NT2/D1 (cell line): Measurements from ENCODE around the gene FBXW4.

ENCODE experiments used
- DNase-seq: peaks from one replicate; pipeline ENCODE4 v3.0.0-alpha.2; 2011; ENCODE audit warnings: low read depth, low spot score
- H3K27me3 ChIP-seq: 2 replicates; pipeline ENCODE4 v1.6.0; 2011; ENCODE audit warnings: mild to moderate bottlenecking; ENCODE audit not compliant: insufficient read length, insufficient read depth
- H3K36me3 ChIP-seq: 2 replicates; pipeline ENCODE4 v1.6.1; 2011; ENCODE audit warnings: mild to moderate bottlenecking, low read length, mixed read lengths; ENCODE audit not compliant: insufficient read depth, insufficient read length
- H3K4me1 ChIP-seq: 2 replicates; pipeline ENCODE4 v1.5.1; 2011; ENCODE audit not compliant: insufficient read depth, insufficient read length
- H3K4me3 ChIP-seq: 2 replicates; pipeline ENCODE4 v1.5.1; 2011; ENCODE audit warnings: low read depth; ENCODE audit not compliant: insufficient read length
- H3K9ac ChIP-seq: 2 replicates; pipeline ENCODE4 v1.6.0; 2011; ENCODE audit warnings: low read depth; ENCODE audit not compliant: insufficient read length
- H3K9me3 ChIP-seq: 2 replicates; pipeline ENCODE4 v1.5.1; 2011; ENCODE audit warnings: mild to moderate bottlenecking, low read length; ENCODE audit not compliant: insufficient read depth
- SUZ12 ChIP-seq: IDR thresholded peaks from 2 replicates; pipeline ENCODE4 v1.6.1; 2011; ENCODE audit not compliant: insufficient read length, insufficient read depth; ENCODE audit errors: extremely low read depth
- YY1 ChIP-seq: IDR thresholded peaks from 2 replicates; pipeline ENCODE4 v1.6.1; 2011; ENCODE audit not compliant: insufficient read length, insufficient read depth
- ZNF274 ChIP-seq: IDR thresholded peaks from 2 replicates; pipeline ENCODE4 v1.6.1; 2011; ENCODE audit warnings: mild to moderate bottlenecking, low read depth, low read length

The FBXW4 gene

GRCh38 chr10:101579516-101579870 lies 115.5 kb downstream of the FBXW4 start:
- Histone ChIP-seq H3K36me3 (peaks cover 69% of the 10 kb centered on the region), H3K9ac (no peak overlapping the region), H3K9me3 (no peaks in the 10 kb centered on the region), H3K4me3 (no peak overlapping the region), H3K4me1 (peaks cover 2% of the 10 kb centered on the region), H3K27me3 (no peaks in the 10 kb centered on the region)
- DNase-seq, result no peak
- TF ChIP-seq SUZ12, result no peak
- TF ChIP-seq YY1, result no peak
- no peak for TF ChIP-seq ZNF274

DNA sequence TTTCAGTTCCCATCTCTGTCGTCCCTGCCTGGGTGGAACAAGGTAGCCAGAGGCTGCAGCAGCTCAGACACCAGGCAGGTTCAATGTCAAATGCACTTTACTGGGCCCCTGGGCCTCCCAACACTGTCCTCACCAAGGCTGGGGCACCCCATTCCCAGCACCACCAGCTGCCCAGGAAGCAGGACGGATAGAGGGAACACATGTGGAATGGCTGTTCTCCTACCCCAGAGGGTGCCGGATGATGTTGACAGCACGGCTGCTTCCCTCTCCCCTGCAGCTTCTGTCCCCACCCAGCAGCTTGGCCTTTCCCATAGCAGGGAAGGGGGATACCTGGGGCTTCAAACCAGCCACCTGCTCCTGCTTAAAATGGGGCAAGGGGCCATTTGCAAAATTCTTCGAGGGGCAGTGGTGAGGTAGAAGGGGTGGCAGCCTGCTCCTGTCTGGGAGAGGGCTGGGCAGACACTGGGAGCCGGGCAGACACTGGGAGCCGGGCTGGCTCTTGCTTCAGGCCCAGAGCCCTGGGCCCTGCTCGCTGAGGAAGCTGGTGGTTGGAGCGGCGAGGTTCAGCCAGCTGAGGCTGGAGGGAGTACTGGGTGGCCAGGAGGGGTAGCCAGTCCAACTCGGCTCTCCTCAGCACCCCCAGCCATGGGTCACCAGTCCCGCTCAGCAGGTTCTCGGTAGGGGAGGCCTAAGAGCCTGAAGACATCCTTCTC lies 116.0 kb downstream of the FBXW4 start:
- H3K9ac ChIP-seq, result no peak overlapping the region
- no peaks in the 10 kb centered on the region for H3K9me3 ChIP-seq
- peaks cover 64% of the 10 kb centered on the region for H3K36me3 ChIP-seq
- TF ChIP-seq YY1 (no peak), SUZ12 (no peak), ZNF274 (no peak)
- H3K27me3 ChIP-seq, result no peaks in the 10 kb centered on the region
- H3K4me1 ChIP-seq, result peaks cover 2% of the 10 kb centered on the region
- H3K4me3 ChIP-seq, result no peak overlapping the region
- no peak for DNase-seq

GRCh38 chr10:101578192-101578591 lies 116.8 kb downstream of the FBXW4 start:
- no peak for TF ChIP-seq SUZ12
- TF ChIP-seq YY1, result no peak
- TF ChIP-seq ZNF274, result no peak
- H3K4me3 ChIP-seq, result no peak overlapping the region
- H3K36me3 ChIP-seq, result peaks cover 58% of the 10 kb centered on the region
- H3K9ac ChIP-seq, result no peak overlapping the region
- no peaks in the 10 kb centered on the region for H3K9me3 ChIP-seq
- DNase-seq, result no peak
- peaks cover 2% of the 10 kb centered on the region for H3K4me1 ChIP-seq
- no peaks in the 10 kb centered on the region for H3K27me3 ChIP-seq

GRCh38 chr10:101577121-101577871 lies 117.7 kb downstream of the FBXW4 start:
- Histone ChIP-seq H3K4me3 (no peak overlapping the region), H3K9me3 (no peaks in the 10 kb centered on the region), H3K27me3 (peaks cover 9% of the 10 kb centered on the region), H3K4me1 (peaks cover 2% of the 10 kb centered on the region), H3K9ac (no peak overlapping the region), H3K36me3 (peaks cover 49% of the 10 kb centered on the region)
- no peak for DNase-seq
- no peak for TF ChIP-seq SUZ12
- TF ChIP-seq ZNF274, result no peak
- TF ChIP-seq YY1, result no peak

DNA sequence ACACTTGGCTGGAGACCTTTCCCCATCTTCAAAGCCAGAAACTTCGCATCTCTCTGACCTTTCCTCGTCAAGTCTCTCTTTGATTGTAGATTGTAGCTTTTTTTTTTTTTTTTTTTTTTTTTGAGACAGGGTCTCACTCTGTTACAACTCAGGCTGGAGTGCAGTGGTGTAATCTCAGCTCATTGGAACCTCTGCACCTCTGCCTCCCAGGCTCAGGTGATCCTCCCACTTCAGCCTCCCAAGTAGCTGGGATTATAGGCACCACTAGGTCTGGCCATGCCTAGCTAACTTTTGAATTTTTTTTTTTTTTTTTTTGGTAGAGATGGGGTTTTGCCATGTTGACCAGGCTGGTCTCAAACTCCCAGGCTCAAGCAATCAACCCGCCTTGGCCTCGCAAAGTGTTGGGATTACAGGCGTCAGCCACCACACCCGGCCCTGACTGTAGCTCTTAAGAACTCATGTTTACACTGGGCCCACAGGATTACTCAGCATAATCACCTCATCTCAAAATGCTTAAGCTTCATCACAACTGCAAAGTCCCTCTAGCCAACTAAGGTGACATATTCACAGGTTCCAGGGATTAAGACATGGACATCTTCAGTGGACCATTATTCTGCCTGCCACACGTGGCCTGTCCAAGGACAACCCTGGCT lies 118.6 kb downstream of the FBXW4 start:
- Histone ChIP-seq H3K36me3 (peaks cover 44% of the 10 kb centered on the region), H3K27me3 (peaks cover 16% of the 10 kb centered on the region), H3K4me1 (peaks cover 1% of the 10 kb centered on the region), H3K4me3 (no peak overlapping the region), H3K9me3 (no peaks in the 10 kb centered on the region), H3K9ac (no peak overlapping the region)
- TF ChIP-seq YY1, result no peak
- no peak for TF ChIP-seq ZNF274
- no peak for TF ChIP-seq SUZ12
- no peak for DNase-seq

GRCh38 chr10:101575580-101576210 lies 119.3 kb downstream of the FBXW4 start:
- no peak for TF ChIP-seq YY1
- no peak for TF ChIP-seq ZNF274
- TF ChIP-seq SUZ12, result no peak
- H3K9ac ChIP-seq, result no peak overlapping the region
- DNase-seq, result no peak
- peaks cover 41% of the 10 kb centered on the region for H3K36me3 ChIP-seq
- H3K9me3 ChIP-seq, result no peaks in the 10 kb centered on the region
- peaks cover 23% of the 10 kb centered on the region for H3K27me3 ChIP-seq
- no peaks in the 10 kb centered on the region for H3K4me1 ChIP-seq
- no peak overlapping the region for H3K4me3 ChIP-seq

- no peaks in the 10 kb centered on the region for H3K9me3 ChIP-seq
- peaks cover 35% of the 10 kb centered on the region for H3K36me3 ChIP-seq
- H3K4me3 ChIP-seq, result no peak overlapping the region
- H3K27me3 ChIP-seq, result peaks cover 26% of the 10 kb centered on the region
- TF ChIP-seq SUZ12 (no peak), YY1 (no peak), ZNF274 (no peak)
- H3K9ac ChIP-seq, result no peak overlapping the region
- no peak for DNase-seq
- no peaks in the 10 kb centered on the region for H3K4me1 ChIP-seq
Observed at GRCh38 chr10:101575091-101575490, 119.9 kb downstream of the FBXW4 start.
